ENCODE measurements around the gene LANCL2. TPM values are rescaled to one million over a fixed set of nuclear protein-coding genes. Genes with fewer than 3 reads are reported as not detected.

Gene LANCL2
- total and polyA plus RNA-seq, 9 of the 15 experiments (the other 6 are each of a cell fraction or from before 2014, with no cell fraction given), result 5.3 to 18.5 (median 13.5) TPM

- FAIRE-seq (no peak), ATAC-seq (no peak), DNase-seq (ENCODE audit: extremely low read depth in 1 of 4, low spot score in 3 of 4) (no peak)
- Histone ChIP-seq H3K4me3 (no peak overlapping the region), H3K27ac (ENCODE audit: extremely low read depth, low read depth, low read length) (no peak overlapping the region), H3K36me3 (ENCODE audit: control insufficient read depth, insufficient read depth, low read length) (no peaks in the 10 kb centered on the region), H3K9ac (ENCODE audit: insufficient read depth in 1 of 2, low read depth in 2 of 2, low read length in 2 of 2) (peak overlapping the region in 1 of 2 experiments; percentile 9; a peak in 1 of 4 replicates), H2AFZ (ENCODE audit: low read depth, low read length) (no peak overlapping the region), H3K79me2 (ENCODE audit: control insufficient read depth, insufficient read depth, low read length) (no peaks in the 10 kb centered on the region), H3K4me1 (replicated peaks in 1 of 2; ENCODE audit: control insufficient read depth in 2 of 2, insufficient read depth in 2 of 2, low read length in 2 of 2) (no peaks in the 10 kb centered on the region), H3K4me2 (ENCODE audit: insufficient read depth, low read length) (no peak overlapping the region), H3K27me3 (ENCODE audit: control insufficient read depth in 2 of 2, insufficient read depth in 2 of 2, low read length in 2 of 2) (peaks cover 12 to 47% of the 10 kb centered on the region in 2 experiments; a peak in 4 of 5 replicates), H3K9me3 (replicated peaks; ENCODE audit: control insufficient read depth, insufficient read depth, low read depth, low read length) (no peaks in the 10 kb centered on the region), H3K9me1 (ENCODE audit: control insufficient read depth, insufficient read depth, low read length) (no peaks in the 10 kb centered on the region), H4K20me1 (replicated peaks; ENCODE audit: control insufficient read depth, insufficient read depth, low read length) (0 out of 2 replicates have a peak, but pooled peaks cover 6% of the 10 kb centered on the region)
- intact Hi-C loops (cut with micrococcal nuclease), result no loop called here
- in situ Hi-C loops (cut with MboI), result loop anchor here (10.0 kb wide), 1 partner anchor 155 kb away; no protein-coding TSS in a partner anchor
- POLR2A ChIA-PET, result interaction anchor here (0.6 kb wide), 1 partner anchor 210 kb away, joined by 4 read pairs; no protein-coding TSS in a partner anchor
- CTCF ChIA-PET (ENCODE audit: low intra/inter-chr PET ratio), result no interaction called here
- BruUV-seq (replicated peaks), result no TSS peak
- no peak for TF ChIP-seq NKRF (IDR thresholded peaks at IDR 0.05; ENCODE audit: borderline replicate concordance)
- TF ChIP-seq ELK1 (CRISPR knock-in tag; IDR thresholded peaks at IDR 0.05), result no peak
- no peak for TF ChIP-seq ZNF408 (CRISPR knock-in tag; IDR thresholded peaks at IDR 0.05; ENCODE audit: low read depth)
- no peak for TF ChIP-seq SMARCA5 (IDR thresholded peaks at IDR 0.05)
- no peak for TF ChIP-seq KDM4B (IDR thresholded peaks at IDR 0.05; ENCODE audit: borderline replicate concordance in 2 of 2, low read depth in 1 of 2)
- no peak for TF ChIP-seq ZNF282 (CRISPR knock-in tag; IDR thresholded peaks at IDR 0.05)
- TF ChIP-seq HOMEZ (CRISPR knock-in tag; IDR thresholded peaks at IDR 0.05), result no peak
- no peak for TF ChIP-seq MYNN (IDR thresholded peaks at IDR 0.05)
- TF ChIP-seq MYNN (CRISPR knock-in tag; IDR thresholded peaks at IDR 0.05), result no peak
- TF ChIP-seq RFX7 (CRISPR knock-in tag; IDR thresholded peaks at IDR 0.05), result no peak
- no peak for TF ChIP-seq GTF2F1 (IDR thresholded peaks at IDR 0.05; ENCODE audit: low read depth, low read length)
- WGBS (ENCODE audit: insufficient coverage, low coverage, missing lambda C conversion rate), result 3% methylated on average over 13 of the region's 13 CpGs
Measured at GRCh38 chr7:55440040-55440690, 75.0 kb downstream of the LANCL2 start.
